Measurements from ENCODE around the gene DLGAP1.
"Not testable (repeated sequence)": the region's sequence is repeated elsewhere in the genome, so short reads cannot be mapped to it uniquely, and the experiment has no call there.

The DLGAP1 gene

DNA sequence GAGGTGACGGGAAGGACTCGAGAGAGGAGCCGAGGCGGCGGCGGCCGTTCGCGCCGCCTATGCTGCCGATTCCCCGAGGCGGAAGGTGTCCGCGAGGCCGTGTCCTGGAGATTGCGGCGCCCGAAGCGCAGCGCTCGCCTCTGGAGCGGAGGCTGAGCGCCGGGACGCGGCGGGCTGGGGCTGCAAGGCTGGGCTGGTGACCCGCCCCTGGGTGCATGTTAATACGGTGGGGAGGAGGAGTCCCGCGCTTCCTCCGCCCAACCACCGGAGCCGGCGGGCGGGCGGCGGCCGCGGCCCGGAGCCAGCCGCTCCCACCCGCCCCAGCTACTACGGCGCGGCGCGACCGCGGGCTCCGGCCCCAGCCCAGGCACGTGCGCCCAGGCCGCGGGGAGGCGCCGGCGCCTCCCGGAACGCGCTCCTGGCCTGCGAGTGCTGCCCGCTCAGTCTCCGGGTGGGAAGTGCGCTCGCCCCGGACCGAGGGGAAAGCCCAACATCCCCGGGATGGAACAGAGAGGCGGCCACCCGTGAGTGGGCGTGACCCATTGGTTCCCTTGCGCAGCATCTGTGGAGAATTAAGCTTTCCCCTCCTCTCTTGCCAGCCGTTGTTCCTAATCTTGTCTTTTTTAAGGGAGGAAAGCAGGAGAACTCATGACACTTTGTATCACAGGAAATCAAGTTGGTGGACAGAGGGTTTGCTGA is at the start of gene DLGAP1:
Gene DLGAP1 (minus strand): TSS at position 195 of the 699 bp plus-strand sequence.
- no peak for DNase-seq (ENCODE audit: low read depth)

DNA sequence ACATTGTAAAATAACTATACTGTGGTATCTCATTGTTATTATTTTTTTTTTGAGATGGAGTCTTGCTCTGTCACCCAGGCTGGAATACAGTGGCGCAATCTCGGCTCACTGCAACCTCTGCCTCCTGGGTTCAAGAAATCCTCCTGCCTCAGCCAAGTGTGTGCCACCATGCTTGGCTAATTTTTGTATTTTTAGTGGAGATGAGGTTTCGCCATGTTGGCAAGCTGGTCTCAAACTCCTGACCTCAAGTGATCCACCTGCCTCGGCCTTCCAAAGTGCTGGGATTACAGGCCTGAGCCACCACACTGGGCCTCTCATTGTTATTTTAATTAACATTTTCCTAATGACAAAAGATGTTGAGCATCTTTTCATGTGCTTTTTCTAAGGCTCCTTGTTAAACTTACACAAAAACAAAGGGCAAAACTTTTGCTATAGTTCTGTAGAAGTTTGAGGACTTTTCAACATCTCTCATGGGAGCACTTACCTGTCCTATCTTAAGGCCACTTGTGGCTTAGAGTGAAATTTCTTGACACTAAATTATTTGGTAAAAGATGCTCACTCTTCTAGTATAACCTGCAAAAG is 39.7 kb upstream of the DLGAP1 start:
- DNase-seq (ENCODE audit: low read depth) = not testable (repeated sequence)

DNA sequence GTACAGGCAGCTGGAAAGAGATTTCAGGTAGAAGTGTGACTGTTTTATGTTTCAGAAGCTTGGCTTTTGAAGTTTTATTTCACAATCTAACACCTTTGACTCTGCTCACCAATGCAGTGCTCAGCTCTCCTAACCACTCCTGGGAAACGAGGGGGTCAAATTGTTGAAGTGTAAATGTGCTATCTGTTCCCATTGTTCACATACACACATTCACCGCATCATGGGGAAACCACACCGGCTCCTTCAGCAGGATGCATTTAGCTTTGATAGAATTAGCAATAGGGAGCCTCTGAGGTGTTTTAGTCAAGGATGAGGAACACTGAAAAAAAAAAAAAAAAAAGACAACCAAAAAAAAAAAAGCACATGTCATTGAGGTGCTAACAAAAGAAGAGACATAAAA is 13.4 kb upstream of the DLGAP1 start:
- DNase-seq (ENCODE audit: low read depth) = no peak

DNA sequence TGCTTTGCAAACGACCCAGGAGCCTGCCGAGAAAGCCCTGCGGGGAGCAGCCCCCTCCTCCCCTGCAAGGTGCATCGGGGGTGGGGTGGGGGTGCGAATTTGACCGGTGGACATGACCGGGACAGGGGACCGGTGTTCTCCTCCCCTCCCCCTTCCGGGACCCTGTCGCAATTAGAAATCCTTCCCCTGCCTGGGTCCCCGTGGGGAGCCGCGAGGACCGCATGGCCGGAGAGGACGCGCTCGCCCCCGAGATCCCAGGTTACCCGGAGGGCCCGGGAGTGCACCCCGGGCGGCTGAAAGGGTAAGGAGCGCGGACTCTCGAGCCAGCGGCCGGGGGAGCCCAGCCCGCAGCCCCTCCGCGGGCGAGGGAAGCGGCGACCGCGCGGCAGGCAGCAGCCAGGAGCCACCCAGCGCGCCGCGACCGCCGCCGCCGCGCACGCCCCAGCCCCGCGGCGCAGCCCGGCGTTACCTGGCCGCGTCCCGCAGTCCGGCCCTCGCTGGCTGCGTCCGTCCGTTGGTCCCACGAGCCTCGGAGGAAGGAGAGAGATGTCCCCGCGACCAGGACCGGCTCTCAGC is 482 bp downstream of the DLGAP1 start:
- no peak for DNase-seq (ENCODE audit: low read depth)

DNA sequence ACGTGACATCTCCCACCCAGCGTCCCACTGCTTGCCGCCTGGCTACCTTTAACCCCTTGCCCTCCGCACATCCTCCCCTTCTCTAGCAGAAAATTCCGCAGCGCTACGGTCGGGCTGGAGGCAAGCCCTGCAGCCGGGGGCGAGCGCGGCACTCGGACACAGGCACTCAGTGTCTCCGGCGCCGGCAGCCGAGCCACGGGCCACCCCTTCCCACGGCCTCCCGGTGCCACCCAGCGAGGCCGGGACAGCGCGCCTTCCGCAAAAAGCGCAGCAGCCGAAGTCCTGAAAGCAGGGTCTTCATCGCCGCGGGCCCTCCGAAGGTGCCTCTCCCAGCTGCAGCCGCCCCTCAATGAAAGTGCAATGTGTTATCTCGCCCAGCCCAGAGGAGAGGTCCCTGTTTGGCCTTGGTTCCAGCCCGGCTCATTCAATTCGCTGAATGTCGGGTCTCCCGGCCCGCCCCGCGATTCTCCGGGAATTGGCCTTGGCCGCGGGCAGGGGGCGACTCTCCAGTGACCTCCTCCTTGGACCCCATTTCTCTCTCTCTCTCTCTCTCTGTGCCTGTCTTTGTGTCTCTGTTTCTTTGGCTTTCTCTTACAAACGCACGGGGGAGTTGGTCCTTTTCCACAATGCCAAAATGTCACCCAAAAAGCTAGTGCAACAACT is 1.1 kb downstream of the DLGAP1 start:
- DNase-seq (ENCODE audit: low read depth) = no peak

DNA sequence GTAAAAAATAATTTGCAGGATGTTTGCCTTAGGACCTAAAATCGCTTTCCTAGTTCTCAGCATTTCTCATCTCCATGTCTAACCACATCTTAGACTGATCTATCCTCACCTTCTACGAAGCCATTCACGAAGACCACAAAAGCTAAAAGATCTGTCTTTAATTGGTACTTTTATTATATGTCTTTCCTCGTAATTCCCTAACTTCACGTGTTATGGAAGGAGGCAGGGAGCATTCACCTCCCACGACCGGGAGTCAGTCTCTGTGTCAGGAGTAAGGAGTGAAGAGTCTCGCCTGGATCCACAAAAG is 1.6 kb downstream of the DLGAP1 start:
- DNase-seq (ENCODE audit: low read depth) = no peak

DNA sequence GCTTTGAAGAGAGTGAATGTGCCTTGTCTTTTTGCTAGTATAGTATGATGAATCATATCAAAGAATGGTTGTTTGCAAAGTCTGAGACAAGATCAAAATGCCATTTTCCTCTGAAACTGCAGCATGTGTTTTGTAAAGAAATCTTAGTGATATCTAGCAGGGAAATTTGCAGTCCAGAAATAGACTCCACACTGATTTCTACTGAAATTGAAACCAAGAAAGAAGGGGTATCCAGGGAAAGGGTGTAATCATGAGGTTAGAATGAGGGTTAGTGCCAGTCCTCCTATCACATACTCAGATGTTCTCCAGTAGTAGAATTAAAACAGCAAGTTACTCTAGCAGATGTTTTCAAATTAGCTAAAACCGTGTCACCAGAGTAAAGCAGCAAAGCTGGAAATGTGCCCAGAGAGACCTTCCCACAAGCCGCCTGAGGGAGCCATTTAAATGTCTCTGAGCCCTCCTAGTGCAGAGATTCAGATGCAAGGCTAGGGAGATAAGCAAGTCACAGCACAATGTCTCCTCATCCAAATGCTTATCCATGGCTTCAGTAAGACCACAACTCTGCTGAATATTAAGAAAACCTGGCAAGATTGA is 4.9 kb downstream of the DLGAP1 start:
- DNase-seq (ENCODE audit: low read depth) = no peak

DNA sequence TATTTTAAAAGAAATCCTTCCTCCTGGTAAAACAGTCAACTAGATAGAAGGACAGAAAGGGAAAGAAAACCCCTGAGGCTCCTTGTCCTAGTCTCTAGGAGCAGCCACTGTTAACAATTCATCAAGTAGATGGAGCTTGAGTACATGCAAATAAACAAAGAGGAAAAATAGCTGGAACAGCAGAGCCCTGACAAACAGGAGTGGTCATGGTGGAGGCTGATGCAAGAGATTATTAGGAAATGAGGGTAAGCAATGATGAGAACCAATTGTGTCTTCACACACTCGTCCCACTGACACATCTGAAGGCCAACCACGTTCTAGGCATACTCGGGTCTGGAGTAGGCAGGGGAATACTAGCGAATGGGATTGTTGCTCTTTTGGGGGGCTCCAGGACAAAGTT is 9.2 kb downstream of the DLGAP1 start:
- no peak for DNase-seq (ENCODE audit: low read depth)

DNA sequence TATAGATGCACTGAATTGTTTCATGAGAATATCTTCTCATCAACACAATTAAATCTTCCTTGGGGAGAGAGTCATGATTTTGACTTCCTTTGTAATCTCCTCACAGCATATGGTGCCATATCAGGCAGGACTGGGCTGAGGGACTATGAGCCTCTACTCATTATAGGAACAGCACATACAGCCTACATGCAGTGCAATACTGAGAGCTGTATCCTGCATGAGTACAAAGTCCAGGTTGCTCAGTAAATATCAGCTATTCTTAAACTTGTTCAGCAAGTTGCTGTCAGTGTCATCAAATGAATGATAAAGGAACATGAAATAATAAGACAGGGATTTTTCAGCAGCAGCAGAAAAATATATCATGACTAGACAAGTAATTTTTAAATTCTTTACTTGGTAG is 10.8 kb downstream of the DLGAP1 start:
- no peak for DNase-seq (ENCODE audit: low read depth)

DNA sequence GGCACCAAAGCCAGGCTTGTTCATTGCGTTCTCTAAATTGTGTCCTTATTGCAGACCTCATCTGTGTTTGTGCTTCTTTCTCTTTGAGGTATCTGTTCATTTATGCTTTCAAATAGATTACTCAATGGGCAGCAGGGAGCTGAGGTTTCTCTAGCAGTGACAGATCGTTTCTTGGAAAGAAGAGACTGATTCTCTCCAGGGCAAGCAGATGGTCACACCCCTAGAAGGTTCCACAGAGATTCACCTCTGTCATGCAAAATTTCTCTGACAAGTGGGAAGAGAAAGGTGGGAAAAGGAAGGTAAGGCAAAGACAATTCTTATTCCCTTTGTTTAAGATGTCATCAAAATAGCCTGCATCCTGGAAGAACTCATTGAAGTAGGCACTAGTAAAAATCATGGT is 14.0 kb downstream of the DLGAP1 start:
- DNase-seq (ENCODE audit: low read depth) = no peak

DNA sequence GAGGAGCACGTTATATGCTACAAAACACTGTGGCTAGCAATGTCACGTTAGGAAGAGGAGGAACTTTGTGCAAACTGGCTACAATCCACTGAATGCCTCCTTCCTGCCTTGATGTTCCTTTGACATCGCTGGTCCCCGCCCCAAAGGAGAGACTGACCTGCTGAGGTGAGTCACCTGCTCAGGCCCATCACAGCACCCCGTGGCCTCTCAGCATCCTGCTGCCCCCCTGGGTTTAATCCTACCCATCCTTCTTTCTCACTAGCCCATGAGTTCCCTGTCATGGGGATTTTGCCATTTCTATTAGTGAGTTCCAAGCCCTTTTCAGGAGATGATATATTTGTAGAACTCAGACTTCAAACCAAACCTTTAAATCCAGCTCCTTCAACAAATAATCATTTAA is 16.2 kb downstream of the DLGAP1 start:
- DNase-seq (ENCODE audit: low read depth) = no peak

DNA sequence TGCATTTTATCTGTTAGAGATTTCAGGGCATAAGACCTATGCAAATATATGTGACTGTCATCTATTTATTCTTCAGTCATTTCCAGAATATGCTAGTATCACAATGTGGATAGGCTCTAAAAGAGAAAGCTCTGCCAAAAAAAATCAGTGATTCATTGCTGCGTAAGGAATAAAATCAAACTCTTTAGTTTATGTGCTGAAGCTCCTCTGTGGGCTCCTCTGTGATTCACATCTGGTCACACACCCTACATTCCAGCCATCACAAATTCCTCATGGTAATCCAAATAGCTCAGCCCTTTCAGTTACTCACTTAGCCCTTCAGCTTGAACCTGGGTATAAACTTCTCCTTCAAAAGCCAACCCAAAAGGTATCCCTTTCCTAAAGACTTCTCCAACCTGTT is 21.4 kb downstream of the DLGAP1 start:
- DNase-seq (ENCODE audit: low read depth) = no peak

DNA sequence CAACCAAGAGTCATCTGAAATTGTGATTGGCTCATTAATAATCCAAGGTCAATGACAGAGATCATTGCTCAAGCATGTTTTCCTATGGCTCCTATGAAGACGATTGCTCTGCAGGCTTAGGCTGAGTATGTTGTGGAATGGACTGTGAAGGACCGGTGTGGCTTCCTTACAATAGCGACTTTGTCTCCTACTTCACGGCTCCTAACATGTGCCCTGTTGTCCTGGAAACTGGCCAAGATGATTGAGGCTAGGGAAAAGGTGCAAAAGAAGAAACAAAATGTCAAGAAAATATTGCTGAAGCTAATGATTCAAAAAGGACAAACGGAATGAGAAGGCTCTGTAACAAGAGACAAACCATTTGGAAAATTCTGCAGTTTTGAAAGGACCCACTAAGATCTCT is 24.3 kb downstream of the DLGAP1 start:
- no peak for DNase-seq (ENCODE audit: low read depth)

DNA sequence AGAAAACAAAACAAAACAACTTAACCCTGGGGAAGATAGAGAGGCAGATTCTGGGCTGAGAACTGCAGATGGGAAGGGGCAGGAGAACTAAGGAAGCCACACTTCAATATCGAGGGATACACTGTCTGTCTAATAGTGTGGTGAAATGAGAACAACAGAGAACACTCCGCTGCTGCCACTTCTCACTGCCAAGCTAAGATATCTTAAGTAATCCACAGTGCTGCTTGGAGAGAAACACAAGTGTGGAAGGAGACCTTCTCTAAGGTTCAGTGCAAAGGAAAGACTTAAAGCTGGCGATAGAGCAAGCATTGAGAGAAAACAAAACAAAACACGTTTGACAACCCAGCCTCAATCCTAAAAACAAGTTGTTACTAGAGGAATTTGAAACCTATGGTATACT is 37.4 kb downstream of the DLGAP1 start:
- DNase-seq (ENCODE audit: low read depth) = no peak

DNA sequence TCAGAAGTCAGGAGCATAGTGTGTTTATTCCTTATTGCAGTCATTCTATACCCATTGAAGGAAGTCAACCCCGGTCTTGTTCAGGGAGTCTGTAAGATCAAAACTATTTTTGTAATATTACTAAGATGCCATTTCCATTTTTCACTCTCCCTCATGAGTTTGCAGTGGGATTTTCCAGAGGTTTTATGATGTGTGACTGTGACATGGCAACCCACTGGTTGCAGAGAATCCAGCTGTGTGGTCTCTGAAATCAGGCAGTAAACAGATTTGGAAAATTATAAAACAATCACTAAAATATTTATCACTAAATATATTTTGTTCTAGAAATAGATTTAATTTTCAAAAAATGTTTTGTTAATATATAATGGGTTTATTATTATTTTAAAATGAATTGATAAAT is 38.1 kb downstream of the DLGAP1 start:
- DNase-seq (ENCODE audit: low read depth) = no peak

DNA sequence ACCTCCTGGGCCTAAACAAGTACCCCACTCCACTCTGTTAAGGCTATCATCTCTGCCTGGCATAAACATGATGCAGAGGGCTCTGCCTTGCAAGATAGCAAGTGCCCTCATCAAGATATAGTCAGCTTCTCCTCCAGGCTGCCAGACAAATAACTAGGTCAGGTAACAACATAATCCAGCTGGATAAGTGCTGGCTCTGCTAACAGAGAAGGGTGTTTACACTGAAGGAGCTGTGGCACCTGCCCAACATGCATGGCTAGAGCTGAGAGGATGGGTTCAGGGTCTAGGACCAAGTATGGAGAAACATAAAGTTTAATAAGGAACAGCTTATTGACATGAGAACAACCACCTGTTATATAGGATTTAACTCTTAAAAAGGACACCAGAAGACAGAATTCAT is 42.8 kb downstream of the DLGAP1 start:
- no peak for DNase-seq (ENCODE audit: low read depth)

DNA sequence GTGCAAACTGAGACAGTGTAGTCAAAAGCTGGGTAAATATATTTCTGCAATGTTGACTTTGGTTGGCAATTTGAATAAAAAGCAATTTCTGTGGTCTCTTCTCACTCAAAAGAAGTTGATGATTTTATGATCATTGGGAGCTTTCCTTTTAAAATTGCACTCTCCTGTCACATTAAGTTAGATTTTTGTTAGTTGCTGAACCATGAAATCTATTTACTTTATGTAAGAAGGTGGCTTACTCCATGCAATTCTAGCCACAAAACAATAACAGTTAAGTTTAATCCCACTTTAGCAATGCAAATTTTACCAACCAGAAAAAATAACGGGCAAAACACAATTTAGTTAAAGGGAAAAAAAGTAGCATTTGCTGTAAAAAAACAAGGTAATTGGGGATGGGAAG is 48.3 kb downstream of the DLGAP1 start:
- no peak for DNase-seq (ENCODE audit: low read depth)

DNA sequence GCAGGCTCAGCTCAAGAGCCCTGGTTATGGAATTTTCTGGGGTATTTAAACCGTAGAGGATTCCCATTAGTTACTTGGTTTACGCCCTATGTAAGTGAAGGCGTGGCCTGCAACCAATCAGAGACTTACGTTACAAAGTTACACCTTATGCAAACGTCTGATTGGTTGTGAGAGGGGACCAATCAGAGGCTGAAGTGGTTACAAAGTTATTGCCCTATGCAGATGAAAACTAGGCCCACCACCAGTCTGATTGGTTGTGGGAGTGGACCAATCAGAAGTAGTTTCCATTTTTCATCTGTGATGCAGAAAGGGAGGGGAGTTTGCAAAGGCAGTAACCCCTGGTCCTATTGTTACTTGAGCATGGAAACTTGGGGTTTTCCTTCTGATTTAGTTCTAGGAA is 49.1 kb downstream of the DLGAP1 start:
- DNase-seq (ENCODE audit: low read depth) = no peak

DNA sequence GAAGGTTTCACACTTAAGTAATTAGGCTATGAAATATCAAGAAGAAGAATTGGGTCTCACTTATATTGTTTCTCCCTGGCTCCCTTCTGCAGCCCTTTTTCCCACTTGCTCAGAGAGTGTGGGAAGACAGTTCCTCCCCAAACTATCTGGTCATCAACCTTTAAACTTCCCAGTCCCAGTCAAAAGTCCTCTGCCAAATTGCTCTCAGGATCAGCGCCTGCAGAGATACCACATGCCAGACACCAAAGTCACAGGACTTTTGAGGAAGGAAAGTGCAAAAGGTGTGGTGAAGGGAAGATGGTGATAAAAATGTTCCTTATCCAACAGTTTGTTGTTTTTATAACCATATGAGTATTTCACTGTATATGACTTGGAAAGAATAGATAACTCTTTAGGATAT is 51.3 kb downstream of the DLGAP1 start:
- DNase-seq (ENCODE audit: low read depth) = no peak

DNA sequence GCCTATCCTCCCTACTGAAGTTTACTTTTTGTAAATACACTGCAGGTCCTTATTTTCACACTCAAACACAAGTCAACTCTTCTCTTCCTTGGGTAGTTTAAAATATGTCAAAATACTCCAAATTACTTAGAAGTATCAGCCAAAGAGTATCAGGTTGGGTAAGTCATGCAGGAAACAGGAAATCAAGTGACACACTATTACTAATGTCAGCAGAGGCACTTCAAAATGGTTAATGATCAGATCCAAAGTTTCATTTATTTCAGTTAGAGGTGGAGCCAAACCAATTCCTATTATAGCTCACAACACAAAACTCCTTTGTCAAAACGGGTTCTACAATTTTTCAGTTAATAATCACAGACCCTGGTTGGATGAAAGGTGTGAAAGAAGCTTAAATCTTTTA is 54.2 kb downstream of the DLGAP1 start:
- no peak for DNase-seq (ENCODE audit: low read depth)

DNA sequence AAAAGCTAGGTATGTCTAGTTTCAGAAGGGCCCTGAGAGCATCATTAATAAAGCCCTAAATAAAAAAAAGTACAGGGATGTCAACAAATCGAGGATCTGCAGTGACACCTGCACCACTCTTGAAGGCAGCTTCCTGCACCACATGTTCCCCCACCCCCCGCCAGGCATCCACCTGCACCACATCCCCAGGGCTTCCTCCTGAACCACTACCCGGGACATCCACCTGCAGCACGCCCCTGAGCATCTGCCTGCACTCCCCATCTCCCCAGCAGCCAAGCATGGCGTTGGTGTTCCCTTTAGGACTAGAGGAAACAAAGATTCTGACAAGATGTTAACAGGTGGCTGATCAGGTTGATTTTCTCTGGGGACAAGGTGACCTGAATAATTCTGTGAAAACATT is 55.2 kb downstream of the DLGAP1 start:
- no peak for DNase-seq (ENCODE audit: low read depth)

DNA sequence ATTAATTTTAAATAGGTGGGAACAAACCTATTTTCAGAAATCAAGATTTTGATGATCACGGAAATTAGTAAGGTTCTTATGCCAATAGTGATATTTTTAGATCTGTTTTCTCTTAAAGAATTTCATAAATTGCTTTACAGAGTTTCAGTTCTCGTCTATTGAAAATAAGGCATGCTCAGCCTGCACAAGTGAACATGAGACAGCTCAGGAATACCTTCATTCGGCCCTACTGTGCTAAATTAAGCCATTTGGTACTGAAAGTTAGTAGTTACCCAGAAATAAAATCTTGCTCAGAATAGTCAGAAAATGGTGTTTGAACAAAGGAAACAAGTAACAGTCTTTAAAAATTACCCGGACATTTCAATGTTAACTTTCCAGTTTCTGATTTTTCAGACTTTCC is 60.4 kb downstream of the DLGAP1 start:
- DNase-seq (ENCODE audit: low read depth) = no peak

DNA sequence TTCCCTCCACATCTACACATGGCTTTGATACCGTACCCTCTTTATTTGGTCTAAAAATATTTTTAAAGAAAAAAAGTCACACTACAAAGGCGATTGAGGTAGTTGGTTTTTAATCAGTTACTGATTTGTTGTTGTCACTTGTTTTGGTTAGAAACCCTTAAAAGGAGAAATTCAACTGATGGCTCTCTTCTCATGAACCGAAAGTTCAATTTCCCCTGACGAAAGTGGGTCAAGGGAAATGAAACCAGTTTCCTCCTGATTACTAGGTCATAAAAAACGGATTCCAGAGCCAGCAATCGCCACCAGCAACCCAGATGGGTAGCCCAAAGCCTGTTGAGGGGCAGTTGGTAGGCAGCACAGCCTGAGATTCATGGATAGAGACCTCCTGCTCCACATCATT is 63.2 kb downstream of the DLGAP1 start:
- DNase-seq (ENCODE audit: low read depth) = no peak

All from activated T-cell treated with anti-CD3 and anti-CD28 coated beads for 24 hours (primary cell).